SK-N-MC (cell line): Measurements from ENCODE around the gene DLG1.

Experiments used
- EZH2 ChIP-seq: fragments of 200-600 bp; sonication (generic); IDR thresholded peaks from one replicate; pipeline ENCODE4 v1.6.1; 2017; ENCODE audit warnings: antibody characterized with exemption
- FOXP2 ChIP-seq: optimal IDR thresholded peaks from 2 replicates; pipeline ENCODE3; 2011; ENCODE audit warnings: mild to moderate bottlenecking, moderate library complexity; ENCODE audit not compliant: insufficient read depth; ENCODE audit errors: extremely low read length, control extremely low read depth
- POLR2AphosphoS5 ChIP-seq: IDR thresholded peaks from 2 replicates; pipeline ENCODE4 v1.6.1; 2012; ENCODE audit warnings: mild to moderate bottlenecking, low read depth, low read length, borderline replicate concordance

DNA sequence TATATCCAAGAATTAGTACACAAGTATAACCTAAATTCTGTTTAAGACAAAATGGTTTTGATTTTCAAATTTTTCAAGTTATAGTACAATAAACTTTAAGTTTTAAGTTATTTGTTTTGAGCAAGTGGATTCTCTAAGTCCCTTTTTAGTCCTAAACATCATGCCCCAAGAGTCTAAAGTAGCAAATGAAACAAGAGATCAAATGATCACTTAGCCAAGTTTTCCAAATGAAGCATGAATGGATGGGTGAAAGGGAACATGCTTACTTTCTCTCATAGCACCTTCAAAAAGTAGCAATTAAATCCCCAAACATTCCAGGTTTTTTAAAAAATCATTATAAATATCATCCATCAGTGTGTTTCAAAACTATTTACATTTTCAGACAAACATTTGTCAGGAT lies 19.5 kb downstream of the DLG1 start:
- TF ChIP-seq POLR2AphosphoS5 (no peak), EZH2 (no peak), FOXP2 (no peak)
